ENCODE results near the gene SLC12A9.

Gene SLC12A9

DNA sequence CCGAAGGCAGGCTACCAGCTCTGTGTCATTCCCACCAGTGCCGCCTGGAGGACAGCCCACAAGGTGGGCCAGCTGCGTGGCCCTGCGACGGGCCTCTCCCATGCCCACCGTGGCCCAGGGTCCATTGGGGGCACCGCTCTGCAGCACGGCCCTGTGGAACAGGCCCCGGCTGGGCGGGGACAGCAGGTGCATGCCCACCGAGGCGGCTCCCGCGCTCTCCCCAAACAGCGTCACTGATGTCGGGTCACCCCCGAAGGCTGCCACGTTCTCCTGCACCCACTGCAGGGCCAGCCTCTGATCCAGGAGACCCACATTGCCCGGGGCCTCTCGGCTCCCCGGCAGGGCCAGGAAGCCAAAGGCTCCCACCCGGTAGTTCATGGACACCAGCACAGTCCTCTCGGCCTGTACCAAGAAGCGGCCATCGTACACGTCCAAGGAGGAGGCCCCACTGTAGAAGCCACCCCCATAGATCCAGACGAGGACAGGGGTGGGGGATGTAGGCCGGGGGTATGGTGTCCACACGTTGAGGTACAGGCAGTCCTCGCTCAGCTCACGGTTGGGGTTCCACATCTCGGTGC lies 40.9 kb downstream of the SLC12A9 start:
- DNase-seq (ENCODE audit: low read depth) = no peak
- H3K4me3 ChIP-seq (ENCODE audit: low read depth, low read length) = no peak overlapping the region
- TF ChIP-seq, protein P1, sequence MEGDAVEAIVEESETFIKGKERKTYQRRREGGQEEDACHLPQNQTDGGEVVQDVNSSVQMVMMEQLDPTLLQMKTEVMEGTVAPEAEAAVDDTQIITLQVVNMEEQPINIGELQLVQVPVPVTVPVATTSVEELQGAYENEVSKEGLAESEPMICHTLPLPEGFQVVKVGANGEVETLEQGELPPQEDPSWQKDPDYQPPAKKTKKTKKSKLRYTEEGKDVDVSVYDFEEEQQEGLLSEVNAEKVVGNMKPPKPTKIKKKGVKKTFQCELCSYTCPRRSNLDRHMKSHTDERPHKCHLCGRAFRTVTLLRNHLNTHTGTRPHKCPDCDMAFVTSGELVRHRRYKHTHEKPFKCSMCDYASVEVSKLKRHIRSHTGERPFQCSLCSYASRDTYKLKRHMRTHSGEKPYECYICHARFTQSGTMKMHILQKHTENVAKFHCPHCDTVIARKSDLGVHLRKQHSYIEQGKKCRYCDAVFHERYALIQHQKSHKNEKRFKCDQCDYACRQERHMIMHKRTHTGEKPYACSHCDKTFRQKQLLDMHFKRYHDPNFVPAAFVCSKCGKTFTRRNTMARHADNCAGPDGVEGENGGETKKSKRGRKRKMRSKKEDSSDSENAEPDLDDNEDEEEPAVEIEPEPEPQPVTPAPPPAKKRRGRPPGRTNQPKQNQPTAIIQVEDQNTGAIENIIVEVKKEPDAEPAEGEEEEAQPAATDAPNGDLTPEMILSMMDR (IDR thresholded peaks at IDR 0.05; ENCODE audit: control insufficient read depth, extremely low read depth, insufficient read depth) = no peak

DNA sequence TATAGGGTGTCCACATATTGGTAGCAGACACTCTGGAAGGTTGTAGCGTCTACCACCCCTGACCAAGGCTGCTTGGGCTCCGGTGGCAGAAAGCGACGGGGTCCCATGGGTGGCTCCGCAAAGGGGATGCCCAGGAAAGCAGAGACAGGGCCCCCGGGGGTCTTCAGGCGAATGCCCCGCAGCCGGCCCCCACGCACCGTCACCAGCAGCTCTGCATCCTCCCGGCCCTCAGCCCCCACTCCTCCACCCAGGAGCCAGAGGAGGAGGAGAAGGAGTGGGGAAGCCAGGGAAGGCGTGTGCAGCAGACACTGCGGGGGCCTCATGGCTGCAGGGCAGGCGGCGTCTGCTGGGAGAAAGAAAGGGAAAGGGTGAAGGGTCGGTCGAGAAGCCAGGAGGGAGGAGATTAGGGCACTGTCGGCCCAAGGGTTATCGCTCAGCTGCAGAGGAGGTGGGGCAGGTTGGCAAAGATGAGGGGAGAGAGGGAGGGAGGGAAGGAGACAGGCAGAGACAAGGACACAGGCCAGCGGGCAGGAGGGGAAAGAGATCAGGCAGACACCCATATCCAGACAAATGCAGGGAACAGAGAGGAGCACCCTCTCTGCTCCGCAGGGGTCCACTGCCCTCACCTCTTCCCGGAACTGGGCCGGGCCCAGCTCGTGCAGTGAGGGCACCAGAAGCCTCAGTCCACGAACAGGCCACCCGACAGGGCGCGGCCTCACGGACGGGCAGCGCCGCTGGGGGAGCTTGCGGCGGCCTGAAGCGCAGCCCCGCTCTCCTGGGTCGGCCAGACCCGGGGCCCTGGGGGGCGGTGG lies 41.6 kb downstream of the SLC12A9 start:
- no peak overlapping the region for H3K4me3 ChIP-seq (ENCODE audit: low read depth, low read length)
- DNase-seq (ENCODE audit: low read depth) = no peak
- TF ChIP-seq, protein P1 (IDR thresholded peaks at IDR 0.05; ENCODE audit: control insufficient read depth, extremely low read depth, insufficient read depth) = no peak

DNA sequence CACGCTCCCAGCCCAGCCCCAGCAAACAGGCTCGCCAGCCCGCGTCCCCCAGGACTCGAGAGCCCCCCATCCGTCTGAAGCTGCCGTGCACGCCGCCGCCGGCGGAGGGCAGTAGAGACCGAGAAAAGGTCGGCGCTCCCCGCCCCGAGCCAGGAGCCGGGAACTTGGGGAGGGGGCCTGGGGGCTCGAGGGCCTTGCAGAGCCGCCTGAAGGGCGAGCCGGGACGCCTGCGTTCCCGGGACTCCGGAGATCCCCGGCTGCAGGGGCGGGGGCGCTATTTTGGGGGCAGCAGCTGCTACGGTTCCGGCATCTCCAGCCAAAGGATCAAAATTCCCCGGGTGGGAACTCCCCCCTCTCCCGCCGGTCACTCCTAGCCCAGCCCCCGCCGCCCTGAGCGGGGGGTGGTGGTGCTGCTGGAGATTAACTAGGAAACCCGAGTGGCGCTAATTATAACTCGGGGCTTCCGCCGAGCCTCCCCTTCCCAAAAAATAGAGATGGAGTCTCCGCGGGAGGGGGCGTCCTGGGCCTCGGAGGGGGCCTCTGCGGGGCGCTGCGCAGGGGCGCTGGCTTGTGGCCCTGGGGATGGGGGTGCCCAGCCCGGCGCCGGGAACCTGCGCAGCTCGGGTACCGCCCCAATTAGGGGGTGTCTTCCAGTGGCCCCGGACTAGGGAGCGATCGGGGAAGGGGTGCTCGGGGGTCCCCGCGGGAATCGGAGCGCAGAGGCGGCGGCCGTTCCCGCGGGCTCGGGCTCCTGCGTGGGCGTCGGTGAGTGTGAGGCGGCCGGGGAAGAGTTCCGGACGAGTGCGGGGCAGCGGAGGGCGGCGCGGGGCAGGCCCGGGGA lies 42.6 kb downstream of the SLC12A9 start:
- no peak overlapping the region for H3K4me3 ChIP-seq (ENCODE audit: low read depth, low read length)
- no peak for DNase-seq (ENCODE audit: low read depth)
- TF ChIP-seq, protein P1 (IDR thresholded peaks at IDR 0.05; ENCODE audit: control insufficient read depth, extremely low read depth, insufficient read depth) = peak; percentile 92

DNA sequence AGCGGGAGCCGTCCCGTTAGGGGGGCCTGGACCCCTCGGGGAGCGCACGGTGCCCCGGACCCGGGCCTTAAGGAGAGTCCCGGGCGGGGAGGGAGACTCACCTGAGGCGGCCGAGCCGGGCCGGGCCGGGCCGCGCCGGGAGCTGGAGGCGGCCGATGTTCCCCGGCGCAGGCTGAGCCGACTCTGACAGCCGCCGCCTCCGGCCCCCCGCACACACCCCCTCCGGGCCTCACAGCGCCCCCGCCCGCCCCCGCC lies 43.1 kb downstream of the SLC12A9 start, which contains the start of gene ACHE:
ACHE (minus strand) TSS at position 188 of the 255 bp plus-strand sequence. CDS start 1,656 bp downstream, outside the sequence.
- DNase-seq (ENCODE audit: low read depth) = no peak
- TF ChIP-seq, protein P1 (IDR thresholded peaks at IDR 0.05; ENCODE audit: control insufficient read depth, extremely low read depth, insufficient read depth) = no peak
- no peak within 1 kb of the TSS for H3K4me3 ChIP-seq (ENCODE audit: low read depth, low read length)

DNA sequence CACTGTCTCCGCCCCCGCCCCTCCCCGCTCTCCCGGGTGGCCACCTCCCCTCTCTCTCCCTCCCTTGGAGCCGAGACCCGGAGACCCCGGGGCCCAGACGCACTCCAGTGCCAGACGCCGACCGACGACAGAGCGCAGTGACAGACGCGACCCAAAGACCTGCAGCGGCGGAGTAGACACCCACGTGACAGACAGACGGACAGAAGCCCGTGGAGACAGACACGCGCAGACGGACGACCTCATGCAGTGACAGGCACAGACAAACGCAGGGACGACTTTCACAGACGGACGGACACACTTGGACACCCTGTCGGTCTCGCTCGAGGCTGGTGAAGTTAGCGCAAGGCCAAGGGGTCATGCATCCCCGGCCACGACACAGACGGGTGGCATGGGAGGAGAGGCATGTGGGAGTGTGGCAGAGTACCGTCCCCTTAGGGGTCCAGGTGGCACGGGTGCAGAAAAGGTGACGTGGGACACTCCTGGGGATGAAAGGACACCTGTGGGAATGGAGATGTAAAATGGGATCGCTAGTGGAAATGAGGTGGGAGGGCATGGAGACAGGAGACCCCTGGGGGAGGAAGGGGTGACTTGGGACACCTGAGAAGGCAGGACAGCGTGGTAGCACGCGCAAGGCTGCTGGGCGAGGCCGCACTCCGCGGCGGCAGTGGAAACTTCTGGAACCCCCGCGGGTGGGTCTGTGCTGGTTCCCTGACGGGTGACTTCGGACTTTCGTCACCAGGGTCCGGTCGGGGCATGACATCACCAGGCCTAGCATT lies 43.6 kb downstream of the SLC12A9 start:
- DNase-seq (ENCODE audit: low read depth) = no peak

More for the DNA sequence above, 43.6 kb downstream of the SLC12A9 start:
- TF ChIP-seq, protein P1 (IDR thresholded peaks at IDR 0.05; ENCODE audit: control insufficient read depth, extremely low read depth, insufficient read depth) = no peak
- H3K4me3 ChIP-seq (ENCODE audit: low read depth, low read length) = no peak overlapping the region
